Upper lobe of left lung (tissue), 6 donors: Measurements from ENCODE around the gene PCSK6. TPM values are rescaled to one million over a fixed set of nuclear protein-coding genes. Genes with fewer than 3 reads are reported as not detected.

Experiments
- ATAC-seq, 2 donors: fragments of 200-7000 bp; cut with Tn5 transposase; one replicate each; pipeline ENCODE4 v1.9.1; 2022; ENCODE audit warnings: mild to moderate bottlenecking in 2 of 2, moderate library complexity in 2 of 2; ENCODE audit not compliant: low FRiP score in 2 of 2
- DNase-seq, 2 donors: peaks; one replicate each; pipeline ENCODE4 v3.0.0-alpha.2; 2019 to 2020
- H3K27ac ChIP-seq, 4 donors: fragments of 200-600 bp; sonication (generic); one replicate each; pipeline ENCODE4 v1.5.1; 2016 to 2019
- H3K27me3 ChIP-seq, 4 donors: fragments of 200-600 bp; sonication (generic); one replicate each; pipeline ENCODE4 v1.5.1; 2017 to 2019
- H3K36me3 ChIP-seq, 4 donors: fragments of 200-600 bp; sonication (generic); one replicate each; pipeline ENCODE4 v1.5.1; 2016 to 2019
- H3K4me1 ChIP-seq, 4 donors: fragments of 200-600 bp; sonication (generic); one replicate each; pipeline ENCODE4 v1.5.1; 2018 to 2019
- H3K4me3 ChIP-seq, 4 donors: fragments of 200-600 bp; sonication (generic); one replicate each; pipeline ENCODE4 v1.5.1; 2017 to 2019; ENCODE audit warnings: mild to moderate bottlenecking in 2 of 4, moderate library complexity in 1 of 4
- H3K9me3 ChIP-seq, 4 donors: fragments of 200-600 bp; sonication (generic); one replicate each; pipeline ENCODE4 v1.5.1; 2018 to 2019
- EP300 ChIP-seq, 4 donors: sonication (generic); formaldehyde crosslinking; IDR thresholded peaks; one replicate each; pipeline ENCODE4 v1.5.1; 2017; ENCODE audit warnings: antibody characterized with exemption in 4 of 4, control low read depth in 2 of 4
- POLR2A ChIP-seq, 4 donors: fragments of 450-650 bp; IDR thresholded peaks; one replicate each; pipeline ENCODE4 v1.5.1; 2016 to 2017; ENCODE audit warnings: antibody characterized with exemption in 4 of 4, mild to moderate bottlenecking in 2 of 4
- POLR2AphosphoS5 ChIP-seq, 2 donors: sonication (generic); formaldehyde crosslinking; IDR thresholded peaks; one replicate each; pipeline ENCODE4 v1.5.1; 2017; ENCODE audit warnings: antibody characterized with exemption in 2 of 2
- WGBS, 2 donors: methylation state at CpG; one replicate each; pipeline ENCODE4 v1.1.5; 2017 to 2018; 5-methylcytosine and 5-hydroxymethylcytosine counted together
- total RNA-seq, 6 donors: library from RNA; depleted of rRNA in 4 of 6; stranded (reverse); fragments of >200 nt in 4 of 6; gene quantifications; one replicate each; pipeline versions ENCODE4 v1.1.0 to v1.2.1, GENCODE V29; 2016 to 2021
- TF ChIP-seq, protein P1 (sequence below), 6 experiments: fragments of 450-650 bp in 4 of 6; fragments of 200-600 bp in 2 of 6; sonication (generic) in 2 of 6; IDR thresholded peaks; one replicate each; pipeline ENCODE4 v1.5.1; 2016 to 2019; ENCODE audit warnings: antibody characterized with exemption in 6 of 6
- donor health status: DM: no; HTN: no; CAD: no; lungs with moderate emphysema.
- donor health status: DM: no; HTN: yes; CAD: no; lungs with severe emphysema.

PCSK6 gene
- total RNA-seq, 6 donors from 2014 or later, result 3.1 to 24.4 (median 5.5) TPM

DNA sequence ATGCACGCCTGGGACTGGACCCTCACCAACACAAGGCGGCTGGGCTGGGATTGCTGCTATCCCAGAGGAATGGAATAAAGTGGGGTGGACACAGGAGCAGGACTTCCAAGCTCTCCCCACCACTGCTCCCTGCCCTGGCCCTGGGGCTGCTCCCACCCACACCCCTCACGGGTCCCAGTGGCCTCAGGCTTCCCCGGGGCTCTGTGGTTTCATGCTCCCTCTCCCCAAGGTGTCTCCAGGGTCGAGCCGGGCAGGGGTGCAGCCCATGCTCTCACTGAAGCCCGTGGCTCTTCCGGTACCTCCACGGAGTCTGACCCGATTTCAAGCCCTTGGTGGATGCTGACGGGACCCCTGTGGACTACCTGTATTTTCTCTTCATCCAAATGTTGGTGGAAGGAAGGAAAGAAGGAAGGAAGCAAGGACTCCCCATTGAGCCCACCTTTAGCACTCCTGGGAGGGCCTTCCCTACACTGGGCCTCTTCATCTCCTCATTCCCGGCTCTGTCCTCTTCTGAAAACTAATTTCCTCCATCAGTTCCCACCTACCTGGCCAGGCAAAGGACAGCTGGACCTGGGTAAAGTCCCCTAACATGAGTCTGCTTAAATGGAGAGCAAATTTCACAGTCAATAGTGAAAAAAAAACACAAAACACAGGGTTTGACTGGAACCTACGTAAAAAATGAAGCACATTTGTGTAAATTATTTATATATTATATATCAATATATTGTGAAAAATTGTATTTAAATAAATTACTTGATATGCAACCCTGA lies 44.0 kb upstream of the PCSK6 start:
- Histone ChIP-seq H3K27me3 (no peaks in the 10 kb centered on the region), H3K4me1 (peaks cover under 1 to 8% (median 5%) of the 10 kb centered on the region in 4 donors), H3K9me3 (no peaks in the 10 kb centered on the region), H3K4me3 (no peak overlapping the region), H3K27ac (no peak overlapping the region), H3K36me3 (no peaks in the 10 kb centered on the region)
- ATAC-seq, result no peak
- no peak for TF ChIP-seq POLR2AphosphoS5 (IDR thresholded peaks at IDR 0.05)
- no peak for TF ChIP-seq EP300 (IDR thresholded peaks at IDR 0.05)
- TF ChIP-seq, protein P1, sequence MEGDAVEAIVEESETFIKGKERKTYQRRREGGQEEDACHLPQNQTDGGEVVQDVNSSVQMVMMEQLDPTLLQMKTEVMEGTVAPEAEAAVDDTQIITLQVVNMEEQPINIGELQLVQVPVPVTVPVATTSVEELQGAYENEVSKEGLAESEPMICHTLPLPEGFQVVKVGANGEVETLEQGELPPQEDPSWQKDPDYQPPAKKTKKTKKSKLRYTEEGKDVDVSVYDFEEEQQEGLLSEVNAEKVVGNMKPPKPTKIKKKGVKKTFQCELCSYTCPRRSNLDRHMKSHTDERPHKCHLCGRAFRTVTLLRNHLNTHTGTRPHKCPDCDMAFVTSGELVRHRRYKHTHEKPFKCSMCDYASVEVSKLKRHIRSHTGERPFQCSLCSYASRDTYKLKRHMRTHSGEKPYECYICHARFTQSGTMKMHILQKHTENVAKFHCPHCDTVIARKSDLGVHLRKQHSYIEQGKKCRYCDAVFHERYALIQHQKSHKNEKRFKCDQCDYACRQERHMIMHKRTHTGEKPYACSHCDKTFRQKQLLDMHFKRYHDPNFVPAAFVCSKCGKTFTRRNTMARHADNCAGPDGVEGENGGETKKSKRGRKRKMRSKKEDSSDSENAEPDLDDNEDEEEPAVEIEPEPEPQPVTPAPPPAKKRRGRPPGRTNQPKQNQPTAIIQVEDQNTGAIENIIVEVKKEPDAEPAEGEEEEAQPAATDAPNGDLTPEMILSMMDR (IDR thresholded peaks at IDR 0.05), result no peak
- no peak for TF ChIP-seq POLR2A (IDR thresholded peaks at IDR 0.05)
- 88 to 91% methylated on average over 7 to 13 of the region's 13 CpGs for WGBS, 2 donors
- DNase-seq, result no peak

GRCh38 chr15:101532865-101533264 lies 43.4 kb upstream of the PCSK6 start:
- WGBS, 2 donors, result 92 to 97% methylated on average over 6 of the region's 6 CpGs
- DNase-seq, result no peak

DNA sequence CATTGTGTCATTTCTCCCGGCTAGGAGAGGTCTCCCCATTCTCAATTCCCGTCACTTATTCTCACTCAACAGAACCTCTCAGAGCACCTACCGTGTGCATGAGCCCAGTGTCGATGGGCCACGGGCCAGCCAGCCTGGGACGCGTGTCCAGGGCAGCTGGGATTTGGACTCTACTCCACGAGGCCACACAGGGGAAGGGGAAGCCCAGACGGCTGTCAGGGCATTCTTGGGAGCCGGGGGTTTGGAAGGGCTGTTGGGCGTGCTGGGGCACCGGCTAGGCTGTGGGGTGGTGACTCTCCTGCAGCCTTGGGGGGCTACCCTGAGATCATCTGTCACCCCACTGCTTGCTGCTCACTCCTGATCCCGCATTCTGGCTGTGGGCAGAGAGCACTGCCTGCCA lies 41.7 kb upstream of the PCSK6 start:
- 86 to 91% methylated on average over 7 to 11 of the region's 13 CpGs for WGBS, 2 donors
- no peaks in the 10 kb centered on the region for H3K27me3 ChIP-seq
- no peak for DNase-seq
- peaks cover 4 to 19% (median 17%) of the 10 kb centered on the region in 4 donors for H3K4me1 ChIP-seq
- H3K9me3 ChIP-seq, result no peaks in the 10 kb centered on the region
- H3K36me3 ChIP-seq, result no peaks in the 10 kb centered on the region
- TF ChIP-seq POLR2AphosphoS5 (IDR thresholded peaks at IDR 0.05), result no peak
- no peak for TF ChIP-seq EP300 (IDR thresholded peaks at IDR 0.05)
- TF ChIP-seq POLR2A (IDR thresholded peaks at IDR 0.05), result no peak
- TF ChIP-seq, protein P1 (IDR thresholded peaks at IDR 0.05), result no peak
- H3K4me3 ChIP-seq, result no peak overlapping the region
- H3K27ac ChIP-seq, result no peak overlapping the region
- no peak for ATAC-seq

More at GRCh38 chr15:101532865-101533264, 43.4 kb upstream of the PCSK6 start:
- Histone ChIP-seq H3K36me3 (no peaks in the 10 kb centered on the region), H3K27ac (no peak overlapping the region), H3K27me3 (no peaks in the 10 kb centered on the region), H3K4me3 (no peak overlapping the region), H3K4me1 (peaks cover 4 to 15% (median 11%) of the 10 kb centered on the region in 4 donors), H3K9me3 (no peaks in the 10 kb centered on the region)
- no peak for TF ChIP-seq POLR2AphosphoS5 (IDR thresholded peaks at IDR 0.05)
- no peak for TF ChIP-seq POLR2A (IDR thresholded peaks at IDR 0.05)
- TF ChIP-seq, protein P1 (IDR thresholded peaks at IDR 0.05), result no peak
- TF ChIP-seq EP300 (IDR thresholded peaks at IDR 0.05), result no peak
- ATAC-seq, result no peak

DNA sequence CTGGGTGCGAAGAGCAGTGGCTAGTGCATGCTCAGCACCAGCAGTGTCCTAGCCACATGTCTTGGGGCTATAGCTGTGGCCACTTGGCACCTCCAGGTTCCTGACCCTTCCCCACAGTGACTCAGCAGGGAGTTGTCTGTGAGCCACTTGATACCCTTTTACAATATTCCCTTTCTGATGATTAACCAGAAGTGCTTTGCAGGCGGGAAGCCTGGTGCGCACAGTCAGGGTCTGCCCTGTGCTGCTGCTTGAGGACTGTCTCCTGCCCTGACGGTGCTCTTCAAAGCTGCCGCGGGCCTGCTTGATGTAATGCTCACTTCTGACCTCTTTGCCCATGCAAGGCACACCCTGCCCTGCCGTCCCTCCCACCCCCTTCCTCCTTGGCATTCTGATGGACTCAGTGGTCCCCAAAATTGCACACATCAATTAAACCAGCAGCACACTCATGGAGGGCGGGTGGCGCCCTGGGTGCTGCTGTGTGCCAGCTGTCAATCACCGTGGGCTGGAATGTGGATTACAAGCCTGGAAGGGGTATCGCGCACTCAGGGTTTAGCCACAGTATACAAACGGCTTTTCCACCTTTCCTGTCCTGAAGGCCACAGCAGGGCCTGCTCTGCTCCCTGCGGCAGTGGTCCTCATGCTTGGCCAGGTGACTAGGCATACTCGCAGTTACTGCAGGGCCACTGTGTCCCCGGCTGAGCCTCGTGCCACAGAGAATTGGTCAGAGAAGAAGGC lies 40.9 kb upstream of the PCSK6 start:
- Histone ChIP-seq H3K27ac (no peak overlapping the region), H3K9me3 (no peaks in the 10 kb centered on the region), H3K36me3 (no peaks in the 10 kb centered on the region), H3K27me3 (no peaks in the 10 kb centered on the region), H3K4me1 (peaks cover 4 to 19% (median 17%) of the 10 kb centered on the region in 4 donors), H3K4me3 (no peak overlapping the region)
- WGBS, 2 donors, result 80 to 92% methylated on average over 17 of the region's 17 CpGs
- ATAC-seq (no peak), DNase-seq (no peak)
- TF ChIP-seq POLR2A (IDR thresholded peaks at IDR 0.05) (no peak), EP300 (IDR thresholded peaks at IDR 0.05) (no peak), POLR2AphosphoS5 (IDR thresholded peaks at IDR 0.05) (no peak)
- TF ChIP-seq, protein P1 (IDR thresholded peaks at IDR 0.05), result no peak
